HAP-1 (cell line): Measurements from ENCODE around the gene NID2.

Source experiments
- DNase-seq, 2 experiments: peaks; one replicate each; pipeline ENCODE4 v3.0.0-alpha.2; 2016 to 2020; ENCODE audit warnings: low spot score in 2 of 2
- H3K27me3 ChIP-seq: fragments of 250-450 bp; sonication (Bioruptor Pico); 2 replicates; pipeline ENCODE4 v1.5.1; 2020; ENCODE audit warnings: low read depth, mild to moderate bottlenecking, moderate library complexity
- H3K36me3 ChIP-seq: fragments of 250-450 bp; sonication (Bioruptor Pico); replicated peaks from 2 replicates; pipeline ENCODE4 v1.5.1; 2020; ENCODE audit warnings: mild to moderate bottlenecking
- H3K4me1 ChIP-seq: fragments of 250-450 bp; sonication (Bioruptor Pico); 2 replicates; pipeline ENCODE4 v1.5.1; 2020; ENCODE audit warnings: mild to moderate bottlenecking
- H3K4me3 ChIP-seq: fragments of 250-450 bp; sonication (Bioruptor Pico); 2 replicates; pipeline ENCODE4 v1.5.1; 2020; ENCODE audit warnings: mild to moderate bottlenecking, moderate library complexity
- H3K9me3 ChIP-seq: fragments of 250-450 bp; sonication (Bioruptor Pico); 2 replicates; pipeline ENCODE4 v1.5.1; 2020; ENCODE audit warnings: mild to moderate bottlenecking, moderate library complexity
- in situ Hi-C: fragments of 300-500 bp; cut with MboI; formaldehyde crosslinking; loops from 3 replicates; pipeline ENCODE4 v1.14.3; 2020; ENCODE audit warnings: low sequenced_read_pairs, inconsistent platforms, mixed read lengths

The NID2 gene

GRCh38 chr14:52008136-52008535 is 60.7 kb downstream of the NID2 start:
- H3K4me1 ChIP-seq: peaks cover 32% of the 10 kb centered on the region
- DNase-seq: no peak
- in situ Hi-C loops: no loop called here
- H3K9me3 ChIP-seq: no peaks in the 10 kb centered on the region
- no peak overlapping the region for H3K4me3 ChIP-seq
- H3K27me3 ChIP-seq: no peaks in the 10 kb centered on the region
- H3K36me3 ChIP-seq: peaks cover 89% of the 10 kb centered on the region

GRCh38 chr14:52007637-52008036 is 61.2 kb downstream of the NID2 start:
- Histone ChIP-seq H3K4me1 (peaks cover 27% of the 10 kb centered on the region), H3K36me3 (peaks cover 94% of the 10 kb centered on the region), H3K27me3 (no peaks in the 10 kb centered on the region), H3K4me3 (no peak overlapping the region), H3K9me3 (no peaks in the 10 kb centered on the region)
- in situ Hi-C loops: no loop called here
- DNase-seq: no peak

DNA sequence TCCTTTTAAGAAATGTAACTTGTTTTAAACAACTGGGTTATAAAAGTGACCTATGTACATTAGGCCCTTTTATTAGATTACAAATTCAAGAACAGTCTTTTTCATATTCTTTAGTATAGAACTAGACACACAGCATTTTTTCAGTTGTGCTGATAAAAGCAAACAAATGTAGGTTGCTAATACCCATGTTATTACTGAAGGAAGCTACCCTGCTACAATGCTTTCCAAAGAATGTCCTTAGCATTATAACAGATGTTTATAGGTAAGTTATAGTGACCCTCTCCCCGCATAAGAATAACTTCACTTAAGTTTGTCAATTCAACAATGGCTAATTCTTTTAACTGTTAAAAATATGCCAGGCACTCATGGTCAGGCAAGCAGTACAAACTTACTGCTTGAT is 61.6 kb downstream of the NID2 start:
- Histone ChIP-seq H3K36me3 (peaks cover 96% of the 10 kb centered on the region), H3K9me3 (no peaks in the 10 kb centered on the region), H3K4me1 (peaks cover 25% of the 10 kb centered on the region), H3K4me3 (no peak overlapping the region), H3K27me3 (no peaks in the 10 kb centered on the region)
- DNase-seq: peak in 1 of 2 experiments; percentile 80
- in situ Hi-C loops: no loop called here

GRCh38 chr14:52006361-52006760 is 62.5 kb downstream of the NID2 start:
- H3K9me3 ChIP-seq: no peaks in the 10 kb centered on the region
- in situ Hi-C loops: no loop called here
- H3K36me3 ChIP-seq: peaks cover 96% of the 10 kb centered on the region
- no peaks in the 10 kb centered on the region for H3K27me3 ChIP-seq
- no peak overlapping the region for H3K4me3 ChIP-seq
- no peak for DNase-seq
- H3K4me1 ChIP-seq: peaks cover 32% of the 10 kb centered on the region

DNA sequence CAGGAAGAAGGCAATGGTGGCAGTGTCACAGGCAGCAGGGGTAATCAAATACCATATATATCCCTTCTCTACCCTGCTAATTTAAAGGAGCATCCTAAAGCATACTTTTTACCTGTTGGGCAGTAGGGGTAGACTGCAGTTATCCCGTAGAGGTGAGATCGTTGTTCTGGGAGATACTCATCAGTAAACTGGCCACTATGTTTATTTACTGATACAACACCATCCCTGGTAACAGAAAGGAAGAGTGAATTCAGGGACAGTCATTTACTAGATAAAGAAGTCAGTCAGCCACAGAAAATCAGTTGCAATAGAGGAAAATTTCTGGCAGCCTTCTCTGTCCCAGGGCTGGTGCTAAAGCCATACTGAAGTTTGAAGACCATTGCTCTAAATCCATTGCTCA is 63.2 kb downstream of the NID2 start:
- no peak for DNase-seq
- in situ Hi-C loops: no loop called here
- Histone ChIP-seq H3K4me1 (peaks cover 38% of the 10 kb centered on the region), H3K36me3 (peaks cover 93% of the 10 kb centered on the region), H3K4me3 (no peak overlapping the region), H3K27me3 (no peaks in the 10 kb centered on the region), H3K9me3 (no peaks in the 10 kb centered on the region)

DNA sequence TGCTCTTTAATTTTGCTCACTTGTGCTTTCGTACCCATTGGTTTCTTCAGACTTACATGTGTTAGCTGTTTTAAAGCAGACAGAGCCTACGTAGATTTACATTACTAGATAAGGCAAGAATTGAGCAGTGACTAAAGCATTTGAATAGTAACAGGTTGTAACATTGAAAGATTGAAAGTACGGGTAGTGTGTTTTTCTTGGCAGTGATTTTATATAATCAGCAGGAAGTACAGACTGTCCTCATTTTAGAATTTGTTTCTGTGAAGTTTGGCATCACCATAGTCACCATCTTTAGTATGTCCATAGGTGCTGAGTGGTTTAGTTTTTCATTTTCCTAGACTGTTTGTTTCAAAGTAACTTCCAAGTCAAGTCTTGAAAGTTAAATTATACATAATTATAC is 65.5 kb downstream of the NID2 start:
- H3K9me3 ChIP-seq: no peaks in the 10 kb centered on the region
- peaks cover 79% of the 10 kb centered on the region for H3K36me3 ChIP-seq
- no peak for DNase-seq
- in situ Hi-C loops: no loop called here
- no peak overlapping the region for H3K4me3 ChIP-seq
- H3K4me1 ChIP-seq: peaks cover 59% of the 10 kb centered on the region
- H3K27me3 ChIP-seq: no peaks in the 10 kb centered on the region

DNA sequence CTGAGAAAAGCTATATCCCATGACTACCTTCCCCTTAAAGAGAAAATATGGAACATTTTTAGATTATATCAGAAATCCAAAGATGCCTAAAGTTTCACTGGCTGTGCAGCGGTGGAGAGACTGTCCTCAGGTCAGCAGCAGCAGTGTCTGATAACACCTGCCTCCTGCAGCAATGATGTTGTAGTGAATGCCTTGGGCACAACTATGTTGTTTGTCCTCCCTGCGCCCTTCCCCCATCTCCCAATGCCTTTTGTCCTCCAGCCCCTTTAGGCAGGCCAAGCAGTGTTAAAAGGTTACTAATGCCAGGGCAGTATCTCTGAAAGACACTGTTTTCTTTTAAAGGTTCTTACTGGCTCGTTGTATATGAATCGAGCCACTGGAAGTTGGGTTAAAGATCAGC is 66.3 kb downstream of the NID2 start:
- DNase-seq: no peak
- H3K36me3 ChIP-seq: peaks cover 71% of the 10 kb centered on the region
- no peaks in the 10 kb centered on the region for H3K27me3 ChIP-seq
- H3K4me1 ChIP-seq: peaks cover 62% of the 10 kb centered on the region
- no peaks in the 10 kb centered on the region for H3K9me3 ChIP-seq
- no peak overlapping the region for H3K4me3 ChIP-seq
- in situ Hi-C loops: no loop called here

- Histone ChIP-seq H3K4me3 (no peak overlapping the region), H3K9me3 (no peaks in the 10 kb centered on the region), H3K27me3 (no peaks in the 10 kb centered on the region), H3K36me3 (peaks cover 70% of the 10 kb centered on the region), H3K4me1 (peaks cover 60% of the 10 kb centered on the region)
- peak in 1 of 2 experiments; percentile 98 for DNase-seq
- in situ Hi-C loops: no loop called here
Observed at GRCh38 chr14:52000696-52001095, 68.2 kb downstream of the NID2 start.

GRCh38 chr14:52000019-52000582 is 68.8 kb downstream of the NID2 start:
- H3K4me3 ChIP-seq: no peak overlapping the region
- peaks cover 58% of the 10 kb centered on the region for H3K4me1 ChIP-seq
- H3K9me3 ChIP-seq: no peaks in the 10 kb centered on the region
- no peaks in the 10 kb centered on the region for H3K27me3 ChIP-seq
- in situ Hi-C loops: no loop called here
- no peak for DNase-seq
- H3K36me3 ChIP-seq: peaks cover 70% of the 10 kb centered on the region

GRCh38 chr14:51999084-51999483 is 69.8 kb downstream of the NID2 start:
- peaks cover 70% of the 10 kb centered on the region for H3K36me3 ChIP-seq
- H3K27me3 ChIP-seq: no peaks in the 10 kb centered on the region
- H3K4me3 ChIP-seq: no peak overlapping the region
- no peak for DNase-seq
- no peaks in the 10 kb centered on the region for H3K9me3 ChIP-seq
- H3K4me1 ChIP-seq: peaks cover 57% of the 10 kb centered on the region
- in situ Hi-C loops: loop anchor here (10.0 to 25.0 kb wide), 2 partner anchors 136 to 712 kb away; no protein-coding TSS in a partner anchor

GRCh38 chr14:51998348-51998747 is 70.5 kb downstream of the NID2 start:
- in situ Hi-C loops: loop anchor here (10.0 to 25.0 kb wide), 2 partner anchors 136 to 711 kb away; no protein-coding TSS in a partner anchor

GRCh38 chr14:51996148-51996746 is 72.6 kb downstream of the NID2 start:
- H3K27me3 ChIP-seq: no peaks in the 10 kb centered on the region
- H3K36me3 ChIP-seq: peaks cover 67% of the 10 kb centered on the region
- H3K4me3 ChIP-seq: no peak overlapping the region
- H3K9me3 ChIP-seq: no peaks in the 10 kb centered on the region
- H3K4me1 ChIP-seq: peaks cover 51% of the 10 kb centered on the region
- in situ Hi-C loops: loop anchor here (10.0 to 25.0 kb wide), 2 partner anchors 139 to 709 kb away; no protein-coding TSS in a partner anchor
- DNase-seq: no peak

More at GRCh38 chr14:51998348-51998747, 70.5 kb downstream of the NID2 start:
- DNase-seq: no peak
- H3K4me3 ChIP-seq: no peak overlapping the region
- no peaks in the 10 kb centered on the region for H3K27me3 ChIP-seq
- H3K36me3 ChIP-seq: peaks cover 70% of the 10 kb centered on the region
- peaks cover 57% of the 10 kb centered on the region for H3K4me1 ChIP-seq
- no peaks in the 10 kb centered on the region for H3K9me3 ChIP-seq

- no peak for DNase-seq
- Histone ChIP-seq H3K9me3 (no peaks in the 10 kb centered on the region), H3K4me1 (peaks cover 36% of the 10 kb centered on the region), H3K4me3 (no peak overlapping the region), H3K36me3 (peaks cover 57% of the 10 kb centered on the region), H3K27me3 (no peaks in the 10 kb centered on the region)
- in situ Hi-C loops: loop anchor here (10.0 to 25.0 kb wide), 2 partner anchors 141 to 706 kb away; no protein-coding TSS in a partner anchor
Observed at GRCh38 chr14:51993285-51993920, 75.5 kb downstream of the NID2 start.

DNA sequence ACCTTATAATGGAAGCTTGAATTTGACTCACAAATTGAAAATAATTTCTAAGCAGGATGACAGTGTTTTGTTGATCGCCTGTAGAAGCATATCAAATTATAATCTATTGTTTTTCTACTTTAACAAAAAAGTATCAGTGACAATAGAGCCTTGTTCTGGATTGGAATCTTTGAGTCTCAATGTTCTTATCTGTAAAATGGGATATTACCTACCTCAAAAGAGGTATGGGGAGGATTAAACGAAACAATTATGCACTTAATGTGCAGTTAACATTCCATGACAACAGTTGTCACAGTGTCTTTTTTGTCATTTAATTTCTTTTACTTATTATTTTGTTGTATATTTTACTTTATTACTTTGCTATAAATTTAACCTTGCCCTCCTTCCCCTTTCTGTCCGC is 78.4 kb downstream of the NID2 start:
- Histone ChIP-seq H3K4me3 (peak overlapping the region; percentile 83), H3K27me3 (no peaks in the 10 kb centered on the region), H3K4me1 (peaks cover 13% of the 10 kb centered on the region), H3K36me3 (peaks cover 41% of the 10 kb centered on the region), H3K9me3 (no peaks in the 10 kb centered on the region)
- in situ Hi-C loops: loop anchor here (10.0 to 25.0 kb wide), 2 partner anchors 144 to 703 kb away; no protein-coding TSS in a partner anchor
- DNase-seq: no peak
